Gastrocnemius medialis (tissue), 4 donors: Measurements from ENCODE around the gene MS4A15. TPM values are rescaled to one million over a fixed set of nuclear protein-coding genes. Genes with fewer than 3 reads are reported as not detected.

Source experiments
- ATAC-seq, 2 donors: fragments of 150-250 bp; one replicate each; pipeline ENCODE4 v1.9.1; 2016
- DNase-seq, 2 donors: peaks; one replicate each; pipeline ENCODE4 v3.0.0-alpha.2; 2019
- H3K27ac ChIP-seq, 4 donors: fragments of 200-600 bp; sonication (generic); 1 replicate in 1 of 4; 2 replicates in 3 of 4; pipeline ENCODE4 v1.5.1; 2016 to 2018; ENCODE audit warnings: mild to moderate bottlenecking in 2 of 4, moderate library complexity in 1 of 4
- H3K27me3 ChIP-seq, 3 donors: fragments of 200-600 bp; sonication (generic) in 2 of 3; 1 replicate in 1 of 3; 2 replicates in 2 of 3; pipeline versions ENCODE4 v1.5.1 to v1.6.0; 2016 to 2019; ENCODE audit warnings: mild to moderate bottlenecking in 1 of 3, moderate library complexity in 1 of 3
- H3K36me3 ChIP-seq, 2 donors: fragments of 200-600 bp; sonication (generic) in 1 of 2; one replicate each; pipeline ENCODE4 v1.5.1; 2017 to 2018
- H3K4me1 ChIP-seq, 2 donors: fragments of 200-600 bp; sonication (generic) in 1 of 2; one replicate each; pipeline ENCODE4 v1.5.1; 2016 to 2017; ENCODE audit warnings: mild to moderate bottlenecking in 2 of 2
- H3K4me3 ChIP-seq, 4 donors: fragments of 200-600 bp; sonication (generic) in 3 of 4; 1 replicate in 1 of 4; 2 replicates in 3 of 4; pipeline ENCODE4 v1.5.1; 2016 to 2019; ENCODE audit warnings: mild to moderate bottlenecking in 2 of 4
- H3K9me3 ChIP-seq, 3 donors: fragments of 200-600 bp; sonication (generic) in 2 of 3; 1 replicate in 1 of 3; 2 replicates in 2 of 3; pipeline ENCODE4 v1.5.1; 2016 to 2019
- POLR2A ChIP-seq, 2 donors: fragments of 450-650 bp; IDR thresholded peaks; one replicate each; pipeline ENCODE4 v1.6.1; 2017; ENCODE audit warnings: antibody characterized with exemption in 2 of 2, mild to moderate bottlenecking in 2 of 2, moderate library complexity in 2 of 2
- in situ Hi-C, 4 donors: fragments of 200-750 bp; cut with MboI; loops; one replicate each; pipeline versions ENCODE4 v1.15.0 to v1.8.0; 2017; ENCODE audit warnings: low sequenced_read_pairs in 4 of 4
- intact Hi-C: fragments of 100-400 bp; cut with DNase I; formaldehyde crosslinking; loops from one replicate; pipeline ENCODE4 v1.15.1; 2023; ENCODE audit warnings: low total_unique reads
- total RNA-seq, 4 donors: library from RNA; depleted of rRNA; stranded (reverse); fragments of >200 nt; gene quantifications; one replicate each; pipeline versions ENCODE4 v1.1.0 to v1.2.3, GENCODE V29; 2016
- TF ChIP-seq, protein P1 (sequence below), 5 experiments: fragments of 450-650 bp in 3 of 5; fragments of 200-600 bp in 2 of 5; sonication (generic) in 2 of 5; IDR thresholded peaks in 4 of 5; conservative IDR thresholded peaks in 1 of 5; 1 replicate in 4 of 5; 2 replicates in 1 of 5; pipeline ENCODE4 v1.5.1; 2016 to 2019; ENCODE audit warnings: antibody characterized with exemption in 5 of 5, mild to moderate bottlenecking in 3 of 5, moderate library complexity in 3 of 5

Gene MS4A15
- total RNA-seq, 4 donors from 2014 or later = not detected

DNA sequence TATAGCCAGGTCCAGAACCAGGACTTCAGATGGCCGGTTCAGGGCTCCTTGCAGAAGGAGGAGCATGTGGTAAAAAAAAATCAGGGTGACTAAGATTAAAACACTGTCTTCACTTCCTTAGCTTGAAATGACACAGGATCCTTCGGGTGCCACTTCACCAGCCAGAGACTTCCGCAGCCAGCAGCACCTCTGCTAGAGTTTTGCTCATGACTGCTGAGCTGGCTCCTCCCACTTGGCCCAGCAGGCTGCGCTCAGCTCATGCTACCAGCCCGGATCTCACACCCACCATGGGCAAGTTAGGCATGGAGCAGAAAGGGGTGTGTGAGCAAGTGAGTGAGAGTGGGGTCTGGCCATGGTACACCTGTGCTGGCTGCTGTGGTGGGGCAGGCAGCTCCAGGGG lies 38.7 kb upstream of the MS4A15 start:
- ATAC-seq (no peak), DNase-seq (no peak)
- H3K4me3 ChIP-seq = no peak overlapping the region
- no peaks in the 10 kb centered on the region for H3K36me3 ChIP-seq
- intact Hi-C loops (no loop called here), in situ Hi-C loops (no loop called here)
- H3K4me1 ChIP-seq = no peaks in the 10 kb centered on the region
- TF ChIP-seq, protein P1, sequence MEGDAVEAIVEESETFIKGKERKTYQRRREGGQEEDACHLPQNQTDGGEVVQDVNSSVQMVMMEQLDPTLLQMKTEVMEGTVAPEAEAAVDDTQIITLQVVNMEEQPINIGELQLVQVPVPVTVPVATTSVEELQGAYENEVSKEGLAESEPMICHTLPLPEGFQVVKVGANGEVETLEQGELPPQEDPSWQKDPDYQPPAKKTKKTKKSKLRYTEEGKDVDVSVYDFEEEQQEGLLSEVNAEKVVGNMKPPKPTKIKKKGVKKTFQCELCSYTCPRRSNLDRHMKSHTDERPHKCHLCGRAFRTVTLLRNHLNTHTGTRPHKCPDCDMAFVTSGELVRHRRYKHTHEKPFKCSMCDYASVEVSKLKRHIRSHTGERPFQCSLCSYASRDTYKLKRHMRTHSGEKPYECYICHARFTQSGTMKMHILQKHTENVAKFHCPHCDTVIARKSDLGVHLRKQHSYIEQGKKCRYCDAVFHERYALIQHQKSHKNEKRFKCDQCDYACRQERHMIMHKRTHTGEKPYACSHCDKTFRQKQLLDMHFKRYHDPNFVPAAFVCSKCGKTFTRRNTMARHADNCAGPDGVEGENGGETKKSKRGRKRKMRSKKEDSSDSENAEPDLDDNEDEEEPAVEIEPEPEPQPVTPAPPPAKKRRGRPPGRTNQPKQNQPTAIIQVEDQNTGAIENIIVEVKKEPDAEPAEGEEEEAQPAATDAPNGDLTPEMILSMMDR (IDR thresholded peaks at IDR 0.05 in 4 of 5, conservative IDR thresholded peaks at IDR 0.05 in 1 of 5) = no peak
- TF ChIP-seq POLR2A (IDR thresholded peaks at IDR 0.05) = no peak
- H3K9me3 ChIP-seq = peaks cover 0 to 3% (median 0%) of the 10 kb centered on the region in 3 donors
- H3K27me3 ChIP-seq = no peaks in the 10 kb centered on the region
- no peak overlapping the region for H3K27ac ChIP-seq

DNA sequence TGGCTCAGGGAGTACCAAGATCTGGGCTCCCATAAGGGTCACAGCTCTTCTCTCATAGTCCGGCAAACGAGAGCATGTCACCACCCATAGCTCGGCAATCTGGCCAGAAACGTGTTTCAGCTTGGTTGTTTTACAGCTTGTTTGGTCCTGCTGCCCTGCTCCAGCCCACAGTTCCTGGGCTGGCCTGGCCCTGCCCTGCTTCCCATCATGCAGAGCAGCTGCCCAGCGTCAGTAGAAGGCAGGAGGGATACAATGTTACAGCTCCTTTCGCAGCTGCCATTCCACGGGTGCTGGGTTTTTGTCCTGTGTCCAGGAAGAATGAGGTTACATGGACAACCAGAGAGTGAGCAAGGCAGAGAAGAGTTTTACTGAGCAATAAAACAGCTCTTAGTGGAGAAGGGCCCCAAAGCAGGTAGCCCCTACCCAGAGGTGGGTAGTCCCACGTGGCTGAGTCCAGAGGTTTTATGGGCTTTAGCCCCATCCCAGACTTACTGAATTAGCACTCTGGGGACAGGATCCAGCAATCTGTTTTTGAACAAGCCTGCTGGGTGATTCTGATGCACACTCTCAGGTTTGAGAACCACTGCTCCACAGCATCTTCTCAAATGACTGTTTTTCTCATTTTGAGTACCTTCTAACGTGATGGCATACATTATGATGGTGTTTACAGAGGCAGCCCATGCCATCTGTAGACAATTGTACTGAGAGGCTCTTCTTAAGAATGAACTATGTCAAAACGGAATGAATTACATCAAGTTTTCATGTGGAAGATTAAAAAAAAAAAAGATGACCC lies 37.9 kb upstream of the MS4A15 start:
- TF ChIP-seq, protein P1 (IDR thresholded peaks at IDR 0.05 in 4 of 5, conservative IDR thresholded peaks at IDR 0.05 in 1 of 5) = no peak
- no peak for TF ChIP-seq POLR2A (IDR thresholded peaks at IDR 0.05)
- Histone ChIP-seq H3K9me3 (peaks cover 0 to 3% (median 0%) of the 10 kb centered on the region in 3 donors), H3K4me1 (no peaks in the 10 kb centered on the region), H3K27me3 (no peaks in the 10 kb centered on the region), H3K4me3 (no peak overlapping the region), H3K36me3 (no peaks in the 10 kb centered on the region), H3K27ac (no peak overlapping the region)
- ATAC-seq (no peak), DNase-seq (no peak)
- in situ Hi-C loops (no loop called here), intact Hi-C loops (no loop called here)

DNA sequence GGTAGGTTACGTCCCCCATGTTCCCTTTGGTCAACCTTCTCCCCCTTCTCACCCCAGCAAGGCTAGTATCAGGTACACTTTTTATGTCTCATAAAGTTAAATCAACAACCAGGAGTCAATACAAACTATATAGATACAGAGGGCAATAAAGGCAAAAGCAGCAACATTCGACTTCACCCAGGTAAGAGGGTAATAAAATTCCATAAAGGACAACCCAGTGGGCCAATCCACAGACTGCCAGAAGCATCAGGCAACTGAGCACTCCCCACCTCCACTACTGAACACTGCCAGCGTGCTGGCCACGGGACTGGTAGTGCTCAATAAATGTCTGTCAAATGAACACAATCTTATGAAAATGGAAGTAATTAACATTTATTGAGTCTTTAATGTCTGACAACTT lies 37.3 kb upstream of the MS4A15 start:
- Histone ChIP-seq H3K27ac (no peak overlapping the region), H3K36me3 (no peaks in the 10 kb centered on the region), H3K4me1 (no peaks in the 10 kb centered on the region), H3K4me3 (no peak overlapping the region), H3K9me3 (peaks cover 0 to 3% (median 0%) of the 10 kb centered on the region in 3 donors), H3K27me3 (no peaks in the 10 kb centered on the region)
- no peak for DNase-seq
- no peak for ATAC-seq
- TF ChIP-seq, protein P1 (IDR thresholded peaks at IDR 0.05 in 4 of 5, conservative IDR thresholded peaks at IDR 0.05 in 1 of 5) = no peak
- TF ChIP-seq POLR2A (IDR thresholded peaks at IDR 0.05) = no peak
- in situ Hi-C loops = no loop called here
- intact Hi-C loops = no loop called here

DNA sequence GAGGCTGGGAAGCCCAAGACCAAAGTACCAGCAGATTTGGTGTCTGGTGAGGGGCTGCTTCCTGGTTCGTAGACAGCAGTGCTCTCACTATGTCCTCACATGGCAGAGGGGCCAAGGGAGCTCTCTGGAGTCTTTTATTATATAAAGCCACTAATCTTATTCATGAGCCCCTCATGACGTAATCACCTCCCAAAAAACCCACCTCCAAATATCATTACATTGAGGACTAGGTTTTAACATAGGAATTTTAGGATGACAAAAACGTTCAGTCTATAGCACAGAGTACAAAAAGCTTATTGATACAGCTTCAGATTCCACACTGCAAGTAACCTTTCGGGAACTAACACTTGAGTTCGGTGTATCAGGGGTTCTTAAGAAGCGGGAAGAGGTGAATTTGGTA lies 36.2 kb upstream of the MS4A15 start:
- peaks cover 0 to 3% (median 0%) of the 10 kb centered on the region in 3 donors for H3K9me3 ChIP-seq
- H3K4me1 ChIP-seq = no peaks in the 10 kb centered on the region
- H3K4me3 ChIP-seq = no peak overlapping the region
- H3K36me3 ChIP-seq = no peaks in the 10 kb centered on the region
- H3K27ac ChIP-seq = no peak overlapping the region
- TF ChIP-seq, protein P1 (IDR thresholded peaks at IDR 0.05 in 4 of 5, conservative IDR thresholded peaks at IDR 0.05 in 1 of 5) = no peak
- no peak for TF ChIP-seq POLR2A (IDR thresholded peaks at IDR 0.05)
- in situ Hi-C loops = no loop called here
- intact Hi-C loops = no loop called here
- ATAC-seq (no peak), DNase-seq (no peak)
- no peaks in the 10 kb centered on the region for H3K27me3 ChIP-seq
